Chondrocyte (in vitro differentiated cells): Measurements from ENCODE around the gene ALDH6A1. TPM values are rescaled to one million over a fixed set of nuclear protein-coding genes. Genes with fewer than 3 reads are reported as not detected.

Experiments
- DNase-seq: peaks from one replicate; pipeline ENCODE4 v3.0.0; 2021; ENCODE audit warnings: mixed read lengths, low spot score
- H3K27ac Mint-ChIP-seq: one replicate; pipeline ENCODE4 v1.8.0; 2021; ENCODE audit warnings: mild to moderate bottlenecking, moderate library complexity, mixed read lengths; ENCODE audit not compliant: unreplicated experiment
- H3K27me3 Mint-ChIP-seq: 2 replicates; pipeline ENCODE4 v1.8.0; 2021; ENCODE audit warnings: low read depth, mixed read lengths
- H3K36me3 Mint-ChIP-seq: 2 replicates; pipeline ENCODE4 v1.8.0; 2021; ENCODE audit warnings: low read depth, mixed read lengths
- H3K4me1 Mint-ChIP-seq: 2 replicates; pipeline ENCODE4 v1.8.0; 2021; ENCODE audit warnings: low read depth, mild to moderate bottlenecking, mixed read lengths
- H3K4me3 Mint-ChIP-seq: one replicate; pipeline ENCODE4 v1.8.0; 2021; ENCODE audit warnings: mild to moderate bottlenecking, moderate library complexity, mixed read lengths; ENCODE audit not compliant: unreplicated experiment
- H3K9me3 Mint-ChIP-seq: 2 replicates; pipeline ENCODE4 v1.8.0; 2021; ENCODE audit warnings: low read depth, mixed read lengths
- total RNA-seq: library from RNA; stranded (reverse); gene quantifications from 3 replicates; pipeline ENCODE4 v1.2.1, GENCODE V29; 2021
- TF ChIP-seq, protein P1 (sequence below): fragments of 200-600 bp; sonication (generic); IDR thresholded peaks from 2 replicates; pipeline ENCODE4 v1.5.0; 2021; ENCODE audit warnings: antibody characterized with exemption, mild to moderate bottlenecking, moderate library complexity

ALDH6A1 gene
- total RNA-seq, 1 donor from 2014 or later: 11.9 TPM

DNA sequence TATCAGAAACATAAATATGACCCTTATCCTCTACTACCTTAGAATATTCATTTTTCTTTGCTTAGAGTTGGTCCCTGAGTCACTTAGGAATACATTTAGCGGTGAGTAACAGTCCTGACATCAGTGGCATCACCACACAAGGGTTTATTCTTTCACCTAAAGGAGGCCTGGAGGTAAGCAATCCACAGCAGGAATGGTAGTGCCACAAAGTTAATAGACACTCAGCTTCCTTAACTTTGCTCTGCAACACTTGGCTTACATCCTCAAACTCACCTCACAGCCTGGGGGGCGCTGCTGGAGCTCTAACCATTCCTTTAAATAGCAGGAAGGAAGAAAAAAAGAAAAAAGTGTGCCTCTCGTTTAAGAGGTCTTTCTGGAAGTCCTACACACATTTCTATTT lies 36.0 kb downstream of the ALDH6A1 start:
- Mint-ChIP-seq H3K9me3 (no peaks in the 10 kb centered on the region), H3K36me3 (peaks cover 3% of the 10 kb centered on the region), H3K27me3 (no peaks in the 10 kb centered on the region), H3K27ac (no peak overlapping the region), H3K4me1 (no peaks in the 10 kb centered on the region), H3K4me3 (no peak overlapping the region)
- TF ChIP-seq, protein P1, sequence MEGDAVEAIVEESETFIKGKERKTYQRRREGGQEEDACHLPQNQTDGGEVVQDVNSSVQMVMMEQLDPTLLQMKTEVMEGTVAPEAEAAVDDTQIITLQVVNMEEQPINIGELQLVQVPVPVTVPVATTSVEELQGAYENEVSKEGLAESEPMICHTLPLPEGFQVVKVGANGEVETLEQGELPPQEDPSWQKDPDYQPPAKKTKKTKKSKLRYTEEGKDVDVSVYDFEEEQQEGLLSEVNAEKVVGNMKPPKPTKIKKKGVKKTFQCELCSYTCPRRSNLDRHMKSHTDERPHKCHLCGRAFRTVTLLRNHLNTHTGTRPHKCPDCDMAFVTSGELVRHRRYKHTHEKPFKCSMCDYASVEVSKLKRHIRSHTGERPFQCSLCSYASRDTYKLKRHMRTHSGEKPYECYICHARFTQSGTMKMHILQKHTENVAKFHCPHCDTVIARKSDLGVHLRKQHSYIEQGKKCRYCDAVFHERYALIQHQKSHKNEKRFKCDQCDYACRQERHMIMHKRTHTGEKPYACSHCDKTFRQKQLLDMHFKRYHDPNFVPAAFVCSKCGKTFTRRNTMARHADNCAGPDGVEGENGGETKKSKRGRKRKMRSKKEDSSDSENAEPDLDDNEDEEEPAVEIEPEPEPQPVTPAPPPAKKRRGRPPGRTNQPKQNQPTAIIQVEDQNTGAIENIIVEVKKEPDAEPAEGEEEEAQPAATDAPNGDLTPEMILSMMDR: no peak
- no peak for DNase-seq

DNA sequence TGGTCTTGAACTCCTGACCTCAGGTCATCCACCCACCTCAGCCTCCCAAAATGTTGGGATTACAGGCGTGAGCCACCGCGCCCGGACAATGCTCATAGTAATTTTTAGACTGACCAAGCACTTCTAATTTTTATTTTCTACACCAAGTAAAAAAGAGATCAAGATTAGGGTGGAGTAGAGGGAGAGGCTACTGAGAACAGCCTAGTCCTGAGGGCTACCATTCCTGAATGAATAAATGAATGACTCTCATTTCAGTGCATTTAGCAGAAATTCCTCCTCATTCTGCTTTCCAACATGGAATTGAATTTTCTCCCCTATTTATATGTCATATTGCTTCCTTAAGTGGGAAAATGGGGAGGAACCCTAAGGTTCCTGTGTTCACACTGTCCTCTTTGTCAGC lies 38.7 kb downstream of the ALDH6A1 start:
- Mint-ChIP-seq H3K36me3 (peaks cover 5% of the 10 kb centered on the region), H3K4me3 (no peak overlapping the region), H3K9me3 (no peaks in the 10 kb centered on the region), H3K27me3 (no peaks in the 10 kb centered on the region), H3K27ac (no peak overlapping the region), H3K4me1 (no peaks in the 10 kb centered on the region)
- TF ChIP-seq, protein P1: no peak
- no peak for DNase-seq

DNA sequence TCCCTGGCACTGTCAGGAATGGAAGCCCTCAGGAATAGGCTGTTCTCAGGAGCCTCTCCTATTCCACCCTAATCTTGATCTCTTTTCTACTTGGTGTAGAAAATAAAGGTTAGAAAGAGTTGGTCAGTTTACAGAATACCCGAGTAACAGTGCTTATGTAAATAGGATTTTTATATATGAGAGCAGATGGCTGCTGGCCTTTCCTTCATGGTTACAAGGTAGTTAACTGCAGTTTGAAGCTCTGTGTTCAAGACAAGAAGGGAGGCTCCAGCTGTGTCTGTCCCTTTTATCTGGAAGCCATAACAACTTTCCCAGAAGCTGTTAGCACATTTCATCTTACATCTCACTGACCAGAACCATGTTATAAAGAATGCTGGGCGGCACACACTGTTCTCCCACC lies 42.0 kb downstream of the ALDH6A1 start:
- TF ChIP-seq, protein P1: no peak
- H3K27me3 Mint-ChIP-seq: no peaks in the 10 kb centered on the region
- H3K4me1 Mint-ChIP-seq: no peaks in the 10 kb centered on the region
- no peak overlapping the region for H3K4me3 Mint-ChIP-seq
- H3K9me3 Mint-ChIP-seq: no peaks in the 10 kb centered on the region
- peaks cover 6% of the 10 kb centered on the region for H3K36me3 Mint-ChIP-seq
- no peak for DNase-seq
- no peak overlapping the region for H3K27ac Mint-ChIP-seq

DNA sequence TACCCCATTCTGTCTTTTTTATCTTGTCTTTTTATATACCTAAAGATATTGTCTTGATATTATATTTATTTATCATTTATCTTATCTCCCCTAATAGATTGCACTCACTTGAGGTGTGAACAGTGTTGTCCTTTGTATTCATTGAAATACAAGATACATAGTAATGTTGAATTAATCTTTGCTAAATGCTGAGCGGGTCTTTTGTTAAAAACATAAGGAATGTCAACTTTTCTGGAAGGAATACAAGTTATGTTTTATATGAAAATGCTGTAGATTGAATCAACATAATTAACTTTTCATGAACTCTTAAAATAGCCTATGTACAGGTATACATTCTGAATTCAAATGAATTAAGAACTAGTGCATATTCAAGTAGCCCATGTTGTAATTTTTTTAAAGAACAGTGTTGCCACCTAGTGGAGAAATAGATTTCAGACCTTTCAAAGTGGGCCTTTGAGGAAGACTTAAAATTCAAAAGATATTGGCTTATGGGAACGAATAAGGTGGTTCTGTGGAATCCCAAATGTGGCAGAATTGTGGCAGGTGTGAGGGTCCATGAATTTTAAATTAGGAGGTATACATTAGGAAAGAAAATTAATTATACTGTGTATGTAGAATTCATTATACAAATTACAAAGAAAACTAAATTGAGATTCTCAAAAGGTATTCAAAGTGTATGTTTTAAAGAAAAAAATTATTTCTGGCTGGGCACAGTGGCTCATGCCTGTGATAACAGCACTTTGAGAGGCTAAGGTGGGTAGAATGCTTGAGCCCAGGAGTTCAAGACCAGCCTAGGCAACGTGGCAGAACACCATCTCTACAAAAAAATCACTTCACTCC lies 46.0 kb downstream of the ALDH6A1 start:
- TF ChIP-seq, protein P1: peak; percentile 91
- Mint-ChIP-seq H3K27ac (no peak overlapping the region), H3K36me3 (peaks cover 7% of the 10 kb centered on the region), H3K4me3 (no peak overlapping the region), H3K9me3 (no peaks in the 10 kb centered on the region), H3K4me1 (no peaks in the 10 kb centered on the region), H3K27me3 (no peaks in the 10 kb centered on the region)
- DNase-seq: no peak

DNA sequence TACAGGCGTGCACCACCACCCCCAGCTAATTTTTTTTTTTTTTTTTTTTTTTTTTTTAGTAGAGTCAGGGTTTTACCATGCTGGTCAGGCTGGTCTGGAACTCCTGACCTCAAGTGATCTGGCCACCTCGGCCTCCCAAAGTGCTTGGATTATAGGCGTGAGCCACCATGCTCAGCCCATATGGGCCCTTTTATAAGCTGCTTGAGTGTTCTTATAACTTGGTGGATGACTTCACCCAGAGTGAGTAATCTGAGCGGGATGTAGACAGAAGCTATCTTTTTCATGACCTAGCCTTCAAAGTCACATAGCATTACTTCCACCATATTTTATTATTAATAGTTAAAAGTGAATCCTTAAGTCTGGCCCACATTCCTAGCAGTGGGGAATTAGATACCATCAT lies 48.7 kb downstream of the ALDH6A1 start:
- no peaks in the 10 kb centered on the region for H3K27me3 Mint-ChIP-seq
- H3K9me3 Mint-ChIP-seq: no peaks in the 10 kb centered on the region
- no peaks in the 10 kb centered on the region for H3K4me1 Mint-ChIP-seq
- TF ChIP-seq, protein P1: no peak
- DNase-seq: no peak
- H3K27ac Mint-ChIP-seq: no peak overlapping the region
- peaks cover 9% of the 10 kb centered on the region for H3K36me3 Mint-ChIP-seq
- H3K4me3 Mint-ChIP-seq: no peak overlapping the region
